Fibroblast of lung (primary cell): Measurements from ENCODE around the gene NOX3. TPM values are rescaled to one million over a fixed set of nuclear protein-coding genes. Genes with fewer than 3 reads are reported as not detected.

Experiments
- DNase-seq, 2 donors: peaks; one replicate each; pipeline versions ENCODE4 v3.0.0 to v3.0.0-alpha.2; 2010; ENCODE audit warnings: low read depth in 2 of 2
- H2AFZ ChIP-seq: 2 replicates; pipeline ENCODE4 v1.5.1; 2012; ENCODE audit warnings: low read length, control low read depth, inconsistent platforms
- H3K27ac ChIP-seq: 2 replicates; pipeline ENCODE4 v1.5.1; 2011; ENCODE audit warnings: low read length, control low read depth; ENCODE audit not compliant: insufficient read depth
- H3K27me3 ChIP-seq: 2 replicates; pipeline ENCODE4 v1.5.1; 2011; ENCODE audit warnings: mild to moderate bottlenecking, low read length; ENCODE audit not compliant: control insufficient read depth, insufficient read depth
- H3K36me3 ChIP-seq: 2 replicates; pipeline ENCODE4 v1.5.1; 2011; ENCODE audit warnings: low read length; ENCODE audit not compliant: control insufficient read depth, insufficient read depth
- H3K4me1 ChIP-seq: 2 replicates; pipeline ENCODE4 v1.5.1; 2011; ENCODE audit warnings: low read length; ENCODE audit not compliant: control insufficient read depth, insufficient read depth; ENCODE audit errors: extremely low read depth
- H3K4me2 ChIP-seq: 2 replicates; pipeline ENCODE4 v1.5.1; 2011; ENCODE audit warnings: low read length, control low read depth; ENCODE audit not compliant: insufficient read depth; ENCODE audit errors: extremely low read depth
- H3K4me3 ChIP-seq, 4 experiments: fragments of 200-600 bp in 1 of 4; sonication (generic) in 1 of 4; replicated peaks in 1 of 4; 2 replicates each; pipeline ENCODE4 v1.5.1; 2011 to 2016; ENCODE audit warnings: low read length in 4 of 4, low read depth in 3 of 4, mild to moderate bottlenecking in 3 of 4, control low read depth in 2 of 4, inconsistent platforms in 1 of 4, mixed read lengths in 1 of 4; ENCODE audit not compliant: insufficient read depth in 1 of 4; ENCODE audit errors: control extremely low read depth in 1 of 4
- H3K79me2 ChIP-seq: 2 replicates; pipeline ENCODE4 v1.5.1; 2012; ENCODE audit warnings: mild to moderate bottlenecking, low read length, inconsistent platforms; ENCODE audit not compliant: control insufficient read depth, insufficient read depth
- H3K9ac ChIP-seq: 2 replicates; pipeline ENCODE4 v1.5.1; 2011; ENCODE audit warnings: mild to moderate bottlenecking, low read length, control low read depth; ENCODE audit not compliant: insufficient read depth
- H3K9me3 ChIP-seq: 2 replicates; pipeline ENCODE4 v1.5.1; 2012; ENCODE audit warnings: low read depth, low read length; ENCODE audit not compliant: control insufficient read depth, insufficient read depth
- H4K20me1 ChIP-seq: 2 replicates; pipeline ENCODE4 v1.5.1; 2011; ENCODE audit warnings: low read length; ENCODE audit not compliant: control insufficient read depth, insufficient read depth; ENCODE audit errors: extremely low read depth
- EZH2 ChIP-seq: IDR thresholded peaks from 2 replicates; pipeline ENCODE4 v1.5.1; 2012; ENCODE audit warnings: low read length, control low read depth, mild to moderate bottlenecking; ENCODE audit errors: missing control alignments
- polyA plus RNA-seq, 2 donors: library from polyadenylated mRNA; depleted of rRNA in 1 of 2; stranded (reverse) in 1 of 2; unstranded in 1 of 2; fragments of >200 nt; gene quantifications; 2 replicates each; pipeline ENCODE4 v1.2.1, GENCODE V29; 2011 to 2012; ENCODE audit warnings: missing spikeins in 1 of 2
- total RNA-seq: library from RNA; depleted of rRNA; stranded (reverse); fragments of >200 nt; gene quantifications from 2 replicates; pipeline ENCODE4 v1.2.1, GENCODE V29; 2014
- TF ChIP-seq, protein P1 (sequence below), 2 donors: IDR thresholded peaks in 1 of 2; conservative IDR thresholded peaks in 1 of 2; 1 replicate in 1 of 2; 2 replicates in 1 of 2; pipeline ENCODE4 v1.5.1; 2011 to 2012; ENCODE audit warnings: low read length in 2 of 2, control low read depth in 1 of 2, inconsistent platforms in 1 of 2, low read depth in 1 of 2, mild to moderate bottlenecking in 1 of 2

The NOX3 gene
- total and polyA plus RNA-seq, 2 donors (not counting 1 experiment from before 2014, with no cell fraction given), result not detected

DNA sequence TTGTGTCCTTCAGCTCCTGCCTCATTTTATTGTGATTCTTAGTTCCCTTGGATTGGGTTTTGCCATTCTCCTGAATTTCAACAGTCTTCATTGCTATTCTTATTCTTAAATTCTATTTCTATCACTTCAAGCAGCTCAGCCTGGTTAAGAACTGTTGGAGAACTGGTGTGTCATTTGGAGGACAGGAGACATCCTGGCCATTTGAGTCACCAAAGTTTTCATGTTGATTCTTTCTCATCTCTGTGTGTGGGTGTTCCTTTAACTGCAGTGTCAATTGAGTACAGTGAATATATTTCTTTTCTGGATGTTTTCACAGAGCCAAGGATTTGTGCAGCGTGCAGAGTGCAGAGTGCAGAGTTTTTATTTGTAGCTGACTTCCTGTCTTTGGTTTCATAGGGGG lies 107.8 kb downstream of the NOX3 start:
- no peak for DNase-seq
- TF ChIP-seq, protein P1, sequence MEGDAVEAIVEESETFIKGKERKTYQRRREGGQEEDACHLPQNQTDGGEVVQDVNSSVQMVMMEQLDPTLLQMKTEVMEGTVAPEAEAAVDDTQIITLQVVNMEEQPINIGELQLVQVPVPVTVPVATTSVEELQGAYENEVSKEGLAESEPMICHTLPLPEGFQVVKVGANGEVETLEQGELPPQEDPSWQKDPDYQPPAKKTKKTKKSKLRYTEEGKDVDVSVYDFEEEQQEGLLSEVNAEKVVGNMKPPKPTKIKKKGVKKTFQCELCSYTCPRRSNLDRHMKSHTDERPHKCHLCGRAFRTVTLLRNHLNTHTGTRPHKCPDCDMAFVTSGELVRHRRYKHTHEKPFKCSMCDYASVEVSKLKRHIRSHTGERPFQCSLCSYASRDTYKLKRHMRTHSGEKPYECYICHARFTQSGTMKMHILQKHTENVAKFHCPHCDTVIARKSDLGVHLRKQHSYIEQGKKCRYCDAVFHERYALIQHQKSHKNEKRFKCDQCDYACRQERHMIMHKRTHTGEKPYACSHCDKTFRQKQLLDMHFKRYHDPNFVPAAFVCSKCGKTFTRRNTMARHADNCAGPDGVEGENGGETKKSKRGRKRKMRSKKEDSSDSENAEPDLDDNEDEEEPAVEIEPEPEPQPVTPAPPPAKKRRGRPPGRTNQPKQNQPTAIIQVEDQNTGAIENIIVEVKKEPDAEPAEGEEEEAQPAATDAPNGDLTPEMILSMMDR (conservative IDR thresholded peaks at IDR 0.05 in 1 of 2, IDR thresholded peaks at IDR 0.05 in 1 of 2; ENCODE audit: low read depth in 1 of 2, low read length in 2 of 2), result no peak
- TF ChIP-seq EZH2, result no peak
- H3K27ac ChIP-seq, result no peak overlapping the region
- H3K9me3 ChIP-seq, result no peaks in the 10 kb centered on the region
- no peak overlapping the region for H3K4me2 ChIP-seq
- H2AFZ ChIP-seq, result no peak overlapping the region
- H3K4me1 ChIP-seq, result no peaks in the 10 kb centered on the region
- H4K20me1 ChIP-seq, result no peaks in the 10 kb centered on the region
- no peak overlapping the region for H3K9ac ChIP-seq
- no peaks in the 10 kb centered on the region for H3K79me2 ChIP-seq
- no peaks in the 10 kb centered on the region for H3K36me3 ChIP-seq
- H3K4me3 ChIP-seq, result no peak overlapping the region
- no peaks in the 10 kb centered on the region for H3K27me3 ChIP-seq

DNA sequence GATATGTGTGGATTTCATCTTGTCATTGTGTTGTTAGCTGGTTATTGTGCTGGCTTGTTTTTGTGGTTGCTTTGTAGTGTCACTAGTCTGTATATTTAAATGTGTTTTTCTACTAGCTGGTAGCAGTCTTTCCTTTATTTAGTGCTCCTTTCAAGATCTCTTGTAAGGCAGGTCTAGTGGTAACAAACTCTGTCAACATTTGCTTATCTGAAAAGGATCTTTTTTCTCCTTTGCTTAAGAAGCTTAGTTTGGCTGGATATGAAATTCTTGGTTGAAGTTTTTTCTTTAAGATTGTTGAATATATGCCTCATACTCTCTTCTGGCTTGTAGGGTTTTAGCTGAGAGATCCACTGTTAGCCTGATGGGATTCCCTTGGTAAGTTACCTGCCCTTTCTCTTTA lies 108.7 kb downstream of the NOX3 start:
- H2AFZ ChIP-seq, result no peak overlapping the region
- DNase-seq, result no peak
- H3K79me2 ChIP-seq, result no peaks in the 10 kb centered on the region
- H3K27me3 ChIP-seq, result no peaks in the 10 kb centered on the region
- H3K36me3 ChIP-seq, result no peaks in the 10 kb centered on the region
- H3K4me3 ChIP-seq, result no peak overlapping the region
- H4K20me1 ChIP-seq, result no peaks in the 10 kb centered on the region
- H3K4me1 ChIP-seq, result no peaks in the 10 kb centered on the region
- H3K4me2 ChIP-seq, result no peak overlapping the region
- TF ChIP-seq, protein P1 (conservative IDR thresholded peaks at IDR 0.05 in 1 of 2, IDR thresholded peaks at IDR 0.05 in 1 of 2; ENCODE audit: low read depth in 1 of 2, low read length in 2 of 2), result no peak
- TF ChIP-seq EZH2, result no peak
- H3K27ac ChIP-seq, result no peak overlapping the region
- H3K9ac ChIP-seq, result no peak overlapping the region
- no peaks in the 10 kb centered on the region for H3K9me3 ChIP-seq

Other genes starting within 250 kb of the NOX3 start
- gene CLDN20, start 191.8 kb downstream of the NOX3 start, total RNA-seq, result not detected in 2 replicates
- 0.05 TPM in 1 of 2 replicates, not detected in the other for gene CLDN20, start 191.8 kb downstream of the NOX3 start, polyA plus RNA-seq
- gene TFB1M, start 141.4 kb downstream of the NOX3 start, total RNA-seq, result 16.4 and 28.9 TPM in 2 replicates
- gene TFB1M, start 141.4 kb downstream of the NOX3 start, polyA plus RNA-seq, result 16.3 and 18.0 TPM in 2 replicates